Measurements from ENCODE around the gene IFNE.

DNA sequence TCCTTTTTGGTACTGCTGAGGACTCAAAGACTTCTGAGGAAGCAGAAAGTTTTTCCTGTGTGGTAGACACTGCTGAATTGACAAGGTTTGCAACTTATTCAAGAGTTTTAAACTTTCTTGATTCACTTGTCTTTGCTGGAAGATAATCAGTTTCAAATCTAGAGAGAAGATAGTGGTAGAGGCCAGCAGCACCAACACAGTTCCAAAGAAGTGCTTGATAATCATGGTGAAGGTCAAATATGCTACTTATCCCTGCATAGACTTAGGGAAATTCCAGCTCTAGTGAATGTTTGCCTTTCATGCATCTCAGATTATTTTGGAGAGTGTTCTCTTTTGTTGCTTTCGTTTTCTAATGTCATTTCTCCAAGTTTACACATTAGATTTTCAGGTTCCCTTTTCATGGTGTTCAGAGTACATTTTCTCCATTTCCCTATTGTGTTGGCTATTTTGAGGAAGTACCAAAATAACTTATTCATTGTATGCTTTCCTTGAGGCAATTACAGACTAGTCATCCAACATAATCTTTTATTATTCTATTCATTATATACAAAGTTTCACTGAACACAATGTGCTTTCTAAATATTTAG lies 550 bp downstream of the IFNE start:
- TF ChIP-seq CTCF (conservative IDR thresholded peaks at IDR 0.05 in 1 of 2, IDR thresholded peaks at IDR 0.05 in 1 of 2; ENCODE audit: low read depth in 1 of 2, low read length in 2 of 2) (no peak), EZH2 (IDR thresholded peaks at IDR 0.05; ENCODE audit: low read length, missing control alignments) (no peak)

Measured in fibroblast of lung (primary cell).